Upper lobe of right lung (tissue), 1 donor: ENCODE measurements around the gene MAP4K2. TPM values are rescaled to one million over a fixed set of nuclear protein-coding genes. Genes with fewer than 3 reads are reported as not detected.
A peak's percentile ranks its signal among the peaks of the same experiment; 100 is the strongest.

Experiments
- ATAC-seq: fragments of 200-7000 bp; cut with Tn5 transposase; one replicate; pipeline ENCODE4 v1.9.1; 2020; ENCODE audit warnings: mild to moderate bottlenecking, moderate library complexity
- DNase-seq: peaks from one replicate; pipeline ENCODE4 v3.0.0-alpha.2; 2020
- H3K27ac ChIP-seq: fragments of 200-600 bp; one replicate; pipeline ENCODE4 v1.8.0; 2022
- H3K27me3 ChIP-seq: fragments of 200-600 bp; one replicate; pipeline ENCODE4 v1.8.0; 2022; ENCODE audit warnings: mild to moderate bottlenecking
- H3K36me3 ChIP-seq: fragments of 200-600 bp; one replicate; pipeline ENCODE4 v1.8.0; 2022
- H3K4me1 ChIP-seq: fragments of 200-600 bp; one replicate; pipeline ENCODE4 v1.8.0; 2022
- H3K4me3 ChIP-seq: fragments of 200-600 bp; one replicate; pipeline ENCODE4 v1.8.0; 2022; ENCODE audit warnings: mild to moderate bottlenecking
- H3K9me3 ChIP-seq: fragments of 200-600 bp; one replicate; pipeline ENCODE4 v1.8.0; 2022
- intact Hi-C: fragments of 100-400 bp; cut with DNase I; formaldehyde crosslinking; loops from one replicate; pipeline ENCODE4 v1.11.0; 2022
- total RNA-seq: library from RNA; stranded (reverse); fragmentation: NEBNext Ultra II Directional; extraction: Animal tissue kit (Norgen Biotek cat#: 25700); gene quantifications from one replicate; pipeline ENCODE4 v1.2.1, GENCODE V29; 2021
- TF ChIP-seq, protein P1 (sequence below): fragments of 200-600 bp; IDR thresholded peaks from one replicate; pipeline ENCODE4 v1.8.0; 2022; ENCODE audit warnings: antibody characterized with exemption
- donor health status: DM: no; HTN: yes; CAD: no; lungs with severe emphysema.

The MAP4K2 gene
- total RNA-seq, 1 donor from 2014 or later: 28.9 TPM

GRCh38 chr11:64763526-64764039 lies 39.4 kb downstream of the MAP4K2 start:
- Histone ChIP-seq H3K27ac (no peak overlapping the region), H3K36me3 (peaks cover 63% of the 10 kb centered on the region), H3K9me3 (no peaks in the 10 kb centered on the region), H3K4me3 (no peak overlapping the region), H3K27me3 (no peaks in the 10 kb centered on the region), H3K4me1 (peaks cover 19% of the 10 kb centered on the region)
- intact Hi-C loops: no loop called here
- DNase-seq (peak; percentile 53), ATAC-seq (no peak)
- TF ChIP-seq, protein P1, sequence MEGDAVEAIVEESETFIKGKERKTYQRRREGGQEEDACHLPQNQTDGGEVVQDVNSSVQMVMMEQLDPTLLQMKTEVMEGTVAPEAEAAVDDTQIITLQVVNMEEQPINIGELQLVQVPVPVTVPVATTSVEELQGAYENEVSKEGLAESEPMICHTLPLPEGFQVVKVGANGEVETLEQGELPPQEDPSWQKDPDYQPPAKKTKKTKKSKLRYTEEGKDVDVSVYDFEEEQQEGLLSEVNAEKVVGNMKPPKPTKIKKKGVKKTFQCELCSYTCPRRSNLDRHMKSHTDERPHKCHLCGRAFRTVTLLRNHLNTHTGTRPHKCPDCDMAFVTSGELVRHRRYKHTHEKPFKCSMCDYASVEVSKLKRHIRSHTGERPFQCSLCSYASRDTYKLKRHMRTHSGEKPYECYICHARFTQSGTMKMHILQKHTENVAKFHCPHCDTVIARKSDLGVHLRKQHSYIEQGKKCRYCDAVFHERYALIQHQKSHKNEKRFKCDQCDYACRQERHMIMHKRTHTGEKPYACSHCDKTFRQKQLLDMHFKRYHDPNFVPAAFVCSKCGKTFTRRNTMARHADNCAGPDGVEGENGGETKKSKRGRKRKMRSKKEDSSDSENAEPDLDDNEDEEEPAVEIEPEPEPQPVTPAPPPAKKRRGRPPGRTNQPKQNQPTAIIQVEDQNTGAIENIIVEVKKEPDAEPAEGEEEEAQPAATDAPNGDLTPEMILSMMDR: no peak

DNA sequence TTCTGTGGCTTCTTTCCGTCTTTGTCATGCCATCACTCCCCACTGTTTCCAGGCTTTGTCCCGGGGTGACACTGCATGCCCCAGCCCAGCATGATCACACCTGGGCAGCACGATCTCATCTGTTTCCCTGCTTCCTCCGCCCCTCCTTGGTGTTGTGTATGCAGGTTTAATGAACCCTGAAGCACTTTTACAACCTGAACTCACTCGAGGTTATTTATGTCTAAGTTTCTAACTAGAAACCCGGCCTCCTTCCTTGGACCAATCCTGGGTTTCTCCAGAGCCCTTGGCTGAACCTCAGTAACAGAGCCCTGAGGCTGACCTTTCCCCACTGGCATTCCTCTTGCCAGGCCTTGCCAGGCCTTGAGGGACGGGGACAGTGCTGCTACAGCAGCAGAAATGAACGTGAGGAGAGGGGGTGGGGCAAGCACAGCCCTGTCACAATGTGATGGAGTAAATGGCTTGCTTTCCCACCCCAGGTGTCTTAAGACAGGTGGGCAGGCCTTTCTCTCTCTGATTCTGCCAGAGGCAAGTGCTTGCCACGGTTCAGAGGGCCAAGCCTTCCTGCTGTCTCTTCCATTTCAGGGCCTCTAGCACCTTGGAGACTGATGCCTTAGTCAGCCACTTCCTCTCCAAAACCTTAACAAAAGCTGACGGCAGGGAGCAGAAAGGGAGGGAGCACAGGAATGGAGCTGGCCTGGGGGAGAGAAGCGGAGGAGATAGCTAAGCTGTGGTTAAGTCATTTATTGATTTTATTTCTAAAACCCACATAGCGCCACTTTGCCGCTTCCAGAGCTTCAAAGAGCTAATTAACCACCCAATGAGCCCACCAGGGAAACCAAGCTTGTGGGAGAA lies 40.1 kb downstream of the MAP4K2 start:
- intact Hi-C loops: no loop called here
- H3K36me3 ChIP-seq: peaks cover 56% of the 10 kb centered on the region
- TF ChIP-seq, protein P1: no peak
- ATAC-seq (no peak), DNase-seq (peak; percentile 46)
- H3K4me3 ChIP-seq: no peak overlapping the region
- no peaks in the 10 kb centered on the region for H3K27me3 ChIP-seq
- H3K27ac ChIP-seq: no peak overlapping the region
- H3K9me3 ChIP-seq: no peaks in the 10 kb centered on the region
- peaks cover 19% of the 10 kb centered on the region for H3K4me1 ChIP-seq

DNA sequence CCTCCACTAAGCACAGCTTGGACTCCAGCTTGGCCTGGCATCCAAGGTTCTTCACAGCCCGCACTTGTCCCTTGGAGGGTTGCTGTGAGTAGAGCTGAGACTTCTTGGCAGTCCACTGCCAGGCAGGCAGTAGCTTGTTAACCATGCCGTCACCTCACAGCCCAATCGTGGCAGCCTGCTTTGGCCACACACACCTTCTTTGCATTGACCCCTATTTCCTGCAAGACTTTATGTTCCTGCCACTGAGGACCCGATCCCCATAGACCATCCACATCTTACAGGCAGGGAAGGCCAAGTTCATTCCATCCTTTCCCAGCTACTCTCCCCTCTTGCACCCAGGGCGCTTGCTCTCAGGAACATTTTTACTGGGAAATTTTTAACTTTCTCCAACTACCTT lies 40.7 kb downstream of the MAP4K2 start:
- H3K27me3 ChIP-seq: no peaks in the 10 kb centered on the region
- ATAC-seq (no peak), DNase-seq (peak; percentile 59)
- peak overlapping the region; percentile 17 for H3K27ac ChIP-seq
- H3K9me3 ChIP-seq: no peaks in the 10 kb centered on the region
- H3K36me3 ChIP-seq: peaks cover 50% of the 10 kb centered on the region
- H3K4me1 ChIP-seq: peaks cover 19% of the 10 kb centered on the region
- TF ChIP-seq, protein P1: no peak
- no peak overlapping the region for H3K4me3 ChIP-seq
- intact Hi-C loops: no loop called here

DNA sequence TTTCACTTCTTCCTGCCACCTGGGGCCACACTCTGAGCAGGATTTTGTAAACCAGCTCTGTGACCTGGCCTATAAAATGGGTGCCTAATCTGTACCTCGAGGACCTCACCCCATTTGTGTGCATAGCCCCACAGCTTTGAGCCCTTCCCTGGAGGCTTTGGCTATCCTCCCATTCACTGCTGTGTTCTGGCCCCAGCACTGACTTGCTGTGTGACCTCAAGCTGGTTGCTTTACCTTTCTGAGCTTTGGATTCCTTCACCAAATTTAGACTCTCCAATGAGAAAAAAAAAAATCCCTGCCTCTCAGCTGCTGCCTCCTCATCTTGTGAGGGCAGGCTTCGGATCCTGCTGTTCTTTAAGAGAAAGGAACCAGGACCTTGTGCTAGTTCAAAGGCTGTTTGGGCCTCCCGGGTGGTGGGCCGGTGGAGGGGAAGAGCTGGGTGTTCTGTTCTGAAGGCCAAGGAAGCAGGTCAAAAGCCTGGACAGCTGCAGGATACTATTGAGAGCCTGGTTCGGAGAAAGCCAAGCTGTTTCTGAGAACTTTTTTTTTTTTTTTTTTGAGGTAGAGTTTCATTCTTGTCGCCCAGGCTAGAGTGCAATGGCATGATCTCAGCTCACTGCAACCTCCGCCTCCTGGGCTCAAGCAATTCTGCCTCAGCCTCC lies 42.1 kb downstream of the MAP4K2 start:
- intact Hi-C loops: no loop called here
- Histone ChIP-seq H3K27me3 (no peaks in the 10 kb centered on the region), H3K4me3 (no peak overlapping the region), H3K36me3 (peaks cover 36% of the 10 kb centered on the region), H3K4me1 (peaks cover 19% of the 10 kb centered on the region), H3K27ac (no peak overlapping the region), H3K9me3 (no peaks in the 10 kb centered on the region)
- TF ChIP-seq, protein P1: no peak
- ATAC-seq (no peak), DNase-seq (peak; percentile 21)

GRCh38 chr11:64759722-64760719 lies 43.0 kb downstream of the MAP4K2 start, which contains the start of gene PYGM:
PYGM (minus strand) TSS chr11:64759974; CDS start chr11:64759898, 76 bp downstream.
- Histone ChIP-seq H3K4me3 (peak within 1 kb of the TSS; percentile 8), H3K27me3 (no peaks in the 10 kb centered on the region), H3K9me3 (no peaks in the 10 kb centered on the region), H3K36me3 (peaks cover 28% of the 10 kb centered on the region), H3K4me1 (peaks cover 19% of the 10 kb centered on the region), H3K27ac (peak within 1 kb of the TSS; percentile 24)
- TF ChIP-seq, protein P1: no peak
- DNase-seq (peak; percentile 71), ATAC-seq (peak; percentile 57)
- intact Hi-C loops: no loop called here
